ENCODE measurements around the gene KCTD18.

The KCTD18 gene

GRCh38 chr2:200486529-200486928 is 23.3 kb downstream of the KCTD18 start:
- Histone ChIP-seq H3K36me3 (ENCODE audit: insufficient read depth, low read length) (peaks cover 5% of the 10 kb centered on the region; the same call in 1 of the 2 replicates), H3K27ac (ENCODE audit: low read depth, low read length) (no peak overlapping the region), H3K9ac (ENCODE audit: low read depth, low read length) (no peak overlapping the region), H3K4me3 (ENCODE audit: low read length) (no peak overlapping the region), H3K9me3 (ENCODE audit: insufficient read depth, low read depth, low read length) (no peaks in the 10 kb centered on the region), H3K4me1 (ENCODE audit: insufficient read depth, low read length) (no peaks in the 10 kb centered on the region), H3K27me3 (ENCODE audit: insufficient read depth, low read length) (no peaks in the 10 kb centered on the region)
- WGBS: 91% methylated on average over 2 of the region's 2 CpGs

DNA sequence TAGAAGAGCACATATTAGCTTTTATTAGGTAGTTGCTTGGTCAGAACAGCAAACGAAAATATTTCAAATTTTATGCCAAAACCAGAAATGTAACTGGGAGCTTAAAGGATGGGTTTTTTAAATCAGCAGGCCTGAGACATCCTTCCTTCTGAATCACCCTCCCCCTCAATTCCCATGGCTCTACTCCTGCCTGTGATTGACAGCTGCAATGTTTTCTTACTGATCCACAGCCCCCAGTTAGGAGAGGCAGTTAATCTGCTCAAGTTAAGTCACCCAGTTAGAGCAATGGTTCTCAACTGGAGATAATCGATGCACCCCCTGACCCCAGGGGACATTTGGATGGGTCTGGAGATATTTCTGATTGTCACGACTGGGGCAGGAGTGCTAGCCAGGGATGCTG is 24.9 kb downstream of the KCTD18 start:
- no peak overlapping the region for H3K9ac ChIP-seq (ENCODE audit: low read depth, low read length)
- H3K9me3 ChIP-seq (ENCODE audit: insufficient read depth, low read depth, low read length): no peaks in the 10 kb centered on the region
- H3K4me1 ChIP-seq (ENCODE audit: insufficient read depth, low read length): peaks cover 11% of the 10 kb centered on the region; the same call in 1 of the 2 replicates
- H3K4me3 ChIP-seq (ENCODE audit: low read length): no peak overlapping the region
- 91% methylated on average over 2 of the region's 3 CpGs for WGBS
- no peak overlapping the region for H3K27ac ChIP-seq (ENCODE audit: low read depth, low read length)
- no peaks in the 10 kb centered on the region for H3K27me3 ChIP-seq (ENCODE audit: insufficient read depth, low read length)
- H3K36me3 ChIP-seq (ENCODE audit: insufficient read depth, low read length): peaks cover 3% of the 10 kb centered on the region; the same call in 1 of the 2 replicates

DNA sequence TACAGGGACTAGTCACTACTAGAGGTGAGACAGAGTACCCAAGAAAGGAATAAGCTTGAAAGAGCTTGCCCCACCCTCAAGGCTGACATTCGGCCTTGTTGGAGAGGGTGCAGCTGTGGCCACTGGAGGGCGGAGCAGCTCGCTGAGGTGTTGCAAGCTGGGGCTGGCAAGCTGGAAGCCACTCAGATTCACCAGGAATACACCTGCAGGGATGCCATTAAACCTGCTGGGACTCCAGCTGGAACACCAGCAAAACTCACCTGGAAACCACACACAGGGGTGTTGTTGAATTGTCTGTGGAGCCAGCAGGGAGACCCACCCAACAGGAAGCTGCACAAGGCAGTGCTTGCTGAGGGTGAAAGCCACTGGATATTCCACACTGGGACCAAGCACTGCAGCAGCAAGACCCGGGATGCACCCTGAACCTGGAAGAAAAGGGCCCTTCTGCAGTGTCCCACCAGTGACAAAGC is 26.1 kb downstream of the KCTD18 start:
- H3K9ac ChIP-seq (ENCODE audit: low read depth, low read length): no peak overlapping the region
- WGBS: 44% methylated on average over 4 of the region's 4 CpGs
- no peaks in the 10 kb centered on the region for H3K9me3 ChIP-seq (ENCODE audit: insufficient read depth, low read depth, low read length)
- H3K27me3 ChIP-seq (ENCODE audit: insufficient read depth, low read length): no peaks in the 10 kb centered on the region
- H3K4me3 ChIP-seq (ENCODE audit: low read length): no peak overlapping the region
- peaks cover 17% of the 10 kb centered on the region; the same call in 1 of the 2 replicates for H3K4me1 ChIP-seq (ENCODE audit: insufficient read depth, low read length)
- H3K27ac ChIP-seq (ENCODE audit: low read depth, low read length): no peak overlapping the region
- peaks cover 11% of the 10 kb centered on the region for H3K36me3 ChIP-seq (ENCODE audit: insufficient read depth, low read length)

- H3K36me3 ChIP-seq (ENCODE audit: insufficient read depth, low read length): peaks cover 26% of the 10 kb centered on the region
- H3K4me1 ChIP-seq (ENCODE audit: insufficient read depth, low read length): peaks cover 17% of the 10 kb centered on the region; the same call in 1 of the 2 replicates
- no peak overlapping the region for H3K27ac ChIP-seq (ENCODE audit: low read depth, low read length)
- no peak overlapping the region for H3K9ac ChIP-seq (ENCODE audit: low read depth, low read length)
- H3K4me3 ChIP-seq (ENCODE audit: low read length): no peak overlapping the region
- H3K27me3 ChIP-seq (ENCODE audit: insufficient read depth, low read length): no peaks in the 10 kb centered on the region
- no peaks in the 10 kb centered on the region for H3K9me3 ChIP-seq (ENCODE audit: insufficient read depth, low read depth, low read length)
These were observed 27.7 kb downstream of the KCTD18 start for GRCh38 chr2:200482194-200482593.

DNA sequence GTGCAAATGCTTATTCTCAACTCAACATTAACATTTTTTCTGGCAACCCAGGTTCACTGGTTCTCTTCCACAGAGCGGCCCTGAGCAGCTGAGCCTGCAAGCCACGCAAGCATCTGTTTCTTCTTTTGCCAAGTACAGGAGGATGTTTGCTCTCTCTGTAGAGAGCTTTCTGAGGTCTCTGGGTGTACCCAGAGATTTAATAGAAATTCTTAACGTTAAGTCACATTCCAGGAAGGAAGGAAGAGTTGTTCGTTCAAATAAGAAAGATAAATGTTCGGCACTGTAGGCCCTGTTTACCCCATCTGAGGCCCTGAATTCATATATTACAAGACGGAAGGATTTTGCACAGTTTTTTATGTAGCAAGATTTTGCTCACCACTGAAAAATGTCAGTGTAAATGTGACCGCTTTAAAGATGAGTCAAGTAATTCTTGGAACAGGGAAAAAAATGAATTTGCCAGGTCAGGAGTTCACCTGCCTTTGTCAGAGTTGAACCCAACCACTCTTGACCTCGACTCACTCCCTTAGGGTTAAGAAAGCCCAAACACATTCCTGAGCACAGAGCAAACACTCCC is 30.1 kb downstream of the KCTD18 start:
- Histone ChIP-seq H3K27me3 (ENCODE audit: insufficient read depth, low read length) (no peaks in the 10 kb centered on the region), H3K9ac (ENCODE audit: low read depth, low read length) (no peak overlapping the region), H3K9me3 (ENCODE audit: insufficient read depth, low read depth, low read length) (no peaks in the 10 kb centered on the region), H3K4me3 (ENCODE audit: low read length) (no peak overlapping the region), H3K27ac (ENCODE audit: low read depth, low read length) (no peak overlapping the region), H3K36me3 (ENCODE audit: insufficient read depth, low read length) (peaks cover 47% of the 10 kb centered on the region), H3K4me1 (ENCODE audit: insufficient read depth, low read length) (peaks cover 17% of the 10 kb centered on the region; the same call in 1 of the 2 replicates)
- 82% methylated on average over 8 of the region's 8 CpGs for WGBS

DNA sequence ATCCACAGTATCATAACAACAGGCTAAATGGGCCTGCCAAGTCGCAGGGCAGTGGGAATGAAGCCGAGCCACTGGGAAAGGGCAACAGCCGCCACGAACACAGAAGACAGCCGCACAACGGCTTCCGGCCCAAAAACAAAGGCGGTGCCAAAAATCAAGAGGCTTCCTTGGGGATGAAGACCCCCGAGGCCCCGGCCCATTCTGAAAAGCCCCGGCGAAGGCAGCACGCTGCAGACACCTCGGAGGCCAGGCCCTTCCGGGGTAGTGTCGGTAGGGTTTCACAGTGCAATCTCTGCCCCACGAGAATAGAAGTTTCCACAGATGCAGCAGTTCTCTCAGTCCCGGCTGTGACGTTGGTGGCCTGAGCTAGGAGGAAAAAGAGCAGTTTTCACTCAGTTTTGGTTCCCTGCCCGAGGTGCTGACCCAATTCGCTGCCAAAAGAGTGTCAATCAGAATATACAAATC is 32.2 kb downstream of the KCTD18 start:
- no peak overlapping the region for H3K9ac ChIP-seq (ENCODE audit: low read depth, low read length)
- no peak overlapping the region for H3K4me3 ChIP-seq (ENCODE audit: low read length)
- no peaks in the 10 kb centered on the region for H3K9me3 ChIP-seq (ENCODE audit: insufficient read depth, low read depth, low read length)
- WGBS: 95% methylated on average over 21 of the region's 21 CpGs
- H3K27me3 ChIP-seq (ENCODE audit: insufficient read depth, low read length): no peaks in the 10 kb centered on the region
- no peak overlapping the region for H3K27ac ChIP-seq (ENCODE audit: low read depth, low read length)
- peaks cover 66% of the 10 kb centered on the region for H3K36me3 ChIP-seq (ENCODE audit: insufficient read depth, low read length)
- peaks cover 17% of the 10 kb centered on the region; the same call in 1 of the 2 replicates for H3K4me1 ChIP-seq (ENCODE audit: insufficient read depth, low read length)

DNA sequence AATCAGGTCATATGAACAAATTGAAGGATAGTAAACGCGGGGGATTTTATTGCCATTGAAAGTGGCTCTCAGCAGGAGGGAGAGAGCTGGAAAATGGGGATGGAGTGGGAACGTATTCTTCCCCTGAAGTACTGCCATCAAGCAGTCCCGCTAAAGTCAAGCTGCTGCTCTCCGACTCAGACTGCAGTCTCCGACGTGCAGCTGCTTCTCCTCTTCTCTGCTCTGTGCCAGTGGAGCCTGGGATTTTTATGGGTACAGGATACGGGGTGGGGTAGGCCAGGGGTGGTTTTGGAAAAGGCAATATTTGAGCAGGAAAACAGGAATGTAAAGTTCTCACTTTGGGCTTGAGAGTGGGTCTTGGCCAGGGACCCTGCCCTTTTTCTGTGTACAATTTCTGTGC is 33.0 kb downstream of the KCTD18 start:
- Histone ChIP-seq H3K27me3 (ENCODE audit: insufficient read depth, low read length) (no peaks in the 10 kb centered on the region), H3K27ac (ENCODE audit: low read depth, low read length) (no peak overlapping the region), H3K4me1 (ENCODE audit: insufficient read depth, low read length) (peaks cover 17% of the 10 kb centered on the region; the same call in 1 of the 2 replicates), H3K4me3 (ENCODE audit: low read length) (no peak overlapping the region), H3K36me3 (ENCODE audit: insufficient read depth, low read length) (peaks cover 75% of the 10 kb centered on the region), H3K9ac (ENCODE audit: low read depth, low read length) (no peak overlapping the region), H3K9me3 (ENCODE audit: insufficient read depth, low read depth, low read length) (no peaks in the 10 kb centered on the region)
- WGBS: 69% methylated on average over 8 of the region's 8 CpGs

DNA sequence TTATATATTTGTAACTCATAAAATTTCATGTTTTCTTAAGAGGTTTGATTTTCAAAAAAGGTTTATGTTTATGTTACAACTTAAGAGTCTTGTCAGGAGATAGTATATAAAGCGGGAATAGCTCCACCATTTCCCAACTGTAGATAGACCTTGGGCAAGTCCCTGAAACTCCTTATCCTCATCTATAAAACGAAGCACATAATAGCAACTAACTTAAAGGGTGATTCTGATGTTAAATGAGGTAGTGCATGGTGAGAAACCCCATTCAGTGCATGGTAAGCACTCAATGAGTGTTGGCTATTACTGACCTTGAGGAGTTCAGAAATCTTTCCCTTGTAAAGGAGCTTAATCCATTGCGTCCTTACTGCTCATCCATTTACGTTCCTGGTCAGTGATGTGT is 34.1 kb downstream of the KCTD18 start:
- no peak overlapping the region for H3K9ac ChIP-seq (ENCODE audit: low read depth, low read length)
- 100% methylated on average over 3 of the region's 4 CpGs for WGBS

GRCh38 chr2:200472853-200473464 is 36.9 kb downstream of the KCTD18 start:
- Histone ChIP-seq H3K9ac (ENCODE audit: low read depth, low read length) (no peak overlapping the region), H3K27ac (ENCODE audit: low read depth, low read length) (no peak overlapping the region), H3K27me3 (ENCODE audit: insufficient read depth, low read length) (no peaks in the 10 kb centered on the region), H3K36me3 (ENCODE audit: insufficient read depth, low read length) (peaks cover 92% of the 10 kb centered on the region), H3K4me3 (ENCODE audit: low read length) (no peak overlapping the region), H3K9me3 (ENCODE audit: insufficient read depth, low read depth, low read length) (no peaks in the 10 kb centered on the region), H3K4me1 (ENCODE audit: insufficient read depth, low read length) (peaks cover 12% of the 10 kb centered on the region)
- 92% methylated on average over 13 of the region's 14 CpGs for WGBS

More for the DNA sequence above, 34.1 kb downstream of the KCTD18 start:
- peaks cover 12% of the 10 kb centered on the region; the same call in 1 of the 2 replicates for H3K4me1 ChIP-seq (ENCODE audit: insufficient read depth, low read length)
- no peak overlapping the region for H3K4me3 ChIP-seq (ENCODE audit: low read length)
- no peak overlapping the region for H3K27ac ChIP-seq (ENCODE audit: low read depth, low read length)
- peaks cover 81% of the 10 kb centered on the region for H3K36me3 ChIP-seq (ENCODE audit: insufficient read depth, low read length)
- no peaks in the 10 kb centered on the region for H3K27me3 ChIP-seq (ENCODE audit: insufficient read depth, low read length)
- H3K9me3 ChIP-seq (ENCODE audit: insufficient read depth, low read depth, low read length): no peaks in the 10 kb centered on the region

DNA sequence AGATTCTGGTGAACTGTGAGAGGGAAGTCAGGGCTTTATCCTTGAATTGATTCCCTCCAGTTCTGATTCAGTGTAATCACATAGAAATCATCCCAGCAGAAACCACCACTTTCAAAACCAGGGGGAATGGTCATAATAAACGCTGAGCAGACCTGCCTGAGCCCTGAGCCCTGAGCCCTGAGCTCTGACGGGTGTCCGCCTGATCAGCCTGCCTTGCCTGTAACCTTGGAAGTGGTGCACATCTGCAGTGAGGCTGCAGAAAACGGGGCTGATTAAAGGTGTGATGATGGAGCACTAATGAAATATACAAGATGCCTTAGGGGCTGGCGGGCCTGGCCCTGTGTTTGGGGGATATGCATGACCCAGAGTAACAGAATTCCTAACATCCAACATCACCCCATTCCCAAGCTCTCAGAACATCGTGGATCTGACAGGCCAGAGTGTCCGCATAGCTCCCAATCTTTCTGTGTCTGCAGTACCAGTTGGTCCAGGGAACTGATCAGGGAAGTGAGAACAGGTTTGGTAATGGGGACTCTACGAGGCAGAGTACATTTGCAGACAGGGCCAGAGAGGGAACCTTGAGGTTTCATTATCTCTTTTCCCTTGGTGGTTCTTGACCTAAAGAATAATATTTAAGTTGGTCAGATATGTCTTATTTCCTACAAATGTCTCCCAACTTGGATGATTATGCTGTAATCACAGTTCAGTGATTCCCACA is 37.8 kb downstream of the KCTD18 start:
- no peaks in the 10 kb centered on the region for H3K9me3 ChIP-seq (ENCODE audit: insufficient read depth, low read depth, low read length)
- no peak overlapping the region for H3K9ac ChIP-seq (ENCODE audit: low read depth, low read length)
- peaks cover 92% of the 10 kb centered on the region for H3K36me3 ChIP-seq (ENCODE audit: insufficient read depth, low read length)
- H3K27me3 ChIP-seq (ENCODE audit: insufficient read depth, low read length): no peaks in the 10 kb centered on the region
- H3K4me3 ChIP-seq (ENCODE audit: low read length): no peak overlapping the region
- no peak overlapping the region for H3K27ac ChIP-seq (ENCODE audit: low read depth, low read length)
- peaks cover 12% of the 10 kb centered on the region for H3K4me1 ChIP-seq (ENCODE audit: insufficient read depth, low read length)
- WGBS: 94% methylated on average over 8 of the region's 8 CpGs

DNA sequence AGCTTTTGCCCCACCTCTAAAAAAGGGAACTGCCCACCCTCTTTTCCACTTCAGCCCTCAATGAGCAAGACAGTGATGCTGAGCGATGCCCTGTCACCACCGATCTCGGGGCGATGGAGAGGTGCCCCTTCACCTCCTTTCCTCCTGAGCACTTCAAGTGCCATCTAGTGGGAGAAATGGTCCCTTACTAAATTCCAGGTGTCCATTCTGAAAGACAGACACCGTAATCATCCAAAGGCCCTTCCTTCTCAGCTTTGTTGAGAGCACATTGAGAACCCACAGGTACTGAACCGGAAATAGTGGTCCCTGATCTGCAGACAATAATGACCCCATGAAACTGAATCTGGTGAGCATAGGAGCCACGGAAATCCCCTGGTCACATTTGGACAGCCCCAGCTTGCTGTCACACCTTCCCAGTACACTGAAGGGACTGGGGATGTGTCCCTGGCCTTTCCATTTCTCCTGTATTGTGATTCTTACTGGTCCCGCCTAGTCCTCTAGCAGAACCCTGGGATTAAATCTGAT is 38.5 kb downstream of the KCTD18 start:
- H3K4me1 ChIP-seq (ENCODE audit: insufficient read depth, low read length): peaks cover 12% of the 10 kb centered on the region
- H3K27ac ChIP-seq (ENCODE audit: low read depth, low read length): no peak overlapping the region
- WGBS: 89% methylated on average over 8 of the region's 8 CpGs
- H3K36me3 ChIP-seq (ENCODE audit: insufficient read depth, low read length): peaks cover 94% of the 10 kb centered on the region
- no peaks in the 10 kb centered on the region for H3K9me3 ChIP-seq (ENCODE audit: insufficient read depth, low read depth, low read length)
- H3K27me3 ChIP-seq (ENCODE audit: insufficient read depth, low read length): no peaks in the 10 kb centered on the region
- H3K4me3 ChIP-seq (ENCODE audit: low read length): no peak overlapping the region
- no peak overlapping the region for H3K9ac ChIP-seq (ENCODE audit: low read depth, low read length)
